T-cell (primary cell): ENCODE data around the gene IQGAP2. TPM values are rescaled to one million over a fixed set of nuclear protein-coding genes. Genes with fewer than 3 reads are reported as not detected.
A peak's percentile ranks its signal among the peaks of the same experiment; 100 is the strongest.

Experiments
- ATAC-seq, 4 experiments: fragments of 200-7000 bp in 3 of 4; fragments of 150-1000 bp in 1 of 4; cut with Tn5 transposase; replicated peaks in 1 of 4; 1 replicate in 3 of 4; 2 replicates in 1 of 4; pipeline ENCODE4 v1.10.0; 2021; ENCODE audit warnings: moderate library complexity in 3 of 4, mild to moderate bottlenecking in 2 of 4, moderate number of reproducible peaks in 1 of 4
- CTCF ChIA-PET, 2 donors: fragments of 300-600 bp; sonication (Branson Sonifier 250); formaldehyde crosslinking; loops; one replicate each; lab custom pipeline; 2022; ENCODE audit warnings: antibody characterized with exemption in 2 of 2; lab: Charles Lee
- POLR2A ChIA-PET, 2 donors: fragments of 300-600 bp; sonication (Branson Sonifier 250); formaldehyde crosslinking; loops; one replicate each; lab custom pipeline; 2022; ENCODE audit warnings: antibody characterized with exemption in 2 of 2; lab: Charles Lee
- DNase-seq, 35 experiments: peaks; one replicate each; pipeline versions ENCODE4 v3.0.0 to v3.0.0-alpha.2; 2013 to 2023
- H3K27ac ChIP-seq: one replicate; pipeline ENCODE4 v1.5.1; 2013; ENCODE audit warnings: low read length
- H3K27me3 ChIP-seq, 2 experiments: replicated peaks in 1 of 2; 1 replicate in 1 of 2; 2 replicates in 1 of 2; pipeline versions ENCODE4 v1.6.1 to v1.7.0; 2013; ENCODE audit warnings: low read length in 1 of 2, mixed read lengths in 1 of 2; ENCODE audit not compliant: control insufficient read depth in 2 of 2, insufficient read depth in 2 of 2; ENCODE audit errors: extremely low read depth in 1 of 2
- H3K36me3 ChIP-seq, 2 donors: 1 replicate in 1 of 2; 2 replicates in 1 of 2; pipeline versions ENCODE4 v1.6.1 to v1.7.0; 2013; ENCODE audit warnings: low read length in 1 of 2; ENCODE audit not compliant: control insufficient read depth in 2 of 2, insufficient read depth in 1 of 2; ENCODE audit errors: extremely low read depth in 1 of 2
- H3K4me1 ChIP-seq, 2 experiments: 1 replicate in 1 of 2; 2 replicates in 1 of 2; pipeline versions ENCODE4 v1.6.1 to v1.7.0; 2013; ENCODE audit warnings: low read length in 2 of 2, mixed read lengths in 1 of 2; ENCODE audit not compliant: insufficient read depth in 2 of 2, control insufficient read depth in 1 of 2; ENCODE audit errors: extremely low read depth in 1 of 2
- H3K4me3 ChIP-seq, 2 donors: 1 replicate in 1 of 2; 2 replicates in 1 of 2; pipeline versions ENCODE4 v1.5.1 to v1.7.0; 2013; ENCODE audit warnings: mild to moderate bottlenecking in 2 of 2, low read length in 1 of 2, moderate library complexity in 1 of 2; ENCODE audit not compliant: control insufficient read depth in 1 of 2; ENCODE audit errors: extremely low read depth in 1 of 2
- H3K9me3 ChIP-seq: 2 replicates; pipeline ENCODE4 v1.7.0; 2013
- H3K27ac Mint-ChIP-seq, 2 donors: one replicate each; pipeline ENCODE4 v1.8.0; 2020 to 2021; ENCODE audit warnings: mild to moderate bottlenecking in 2 of 2, mixed read lengths in 2 of 2
- H3K27me3 Mint-ChIP-seq, 2 donors: one replicate each; pipeline ENCODE4 v1.8.0; 2021 to 2022; ENCODE audit warnings: mixed read lengths in 2 of 2
- H3K36me3 Mint-ChIP-seq: one replicate; pipeline ENCODE4 v1.8.0; 2021; ENCODE audit warnings: mixed read lengths
- H3K4me1 Mint-ChIP-seq, 3 donors: one replicate each; pipeline ENCODE4 v1.8.0; 2020 to 2022; ENCODE audit warnings: mixed read lengths in 3 of 3, mild to moderate bottlenecking in 1 of 3
- H3K4me3 Mint-ChIP-seq, 3 donors: one replicate each; pipeline ENCODE4 v1.8.0; 2020 to 2022; ENCODE audit warnings: mild to moderate bottlenecking in 3 of 3, mixed read lengths in 3 of 3, moderate library complexity in 3 of 3
- H3K9me3 Mint-ChIP-seq, 3 donors: one replicate each; pipeline ENCODE4 v1.8.0; 2020 to 2022; ENCODE audit warnings: mixed read lengths in 3 of 3
- WGBS: methylation state at CpG from one replicate; pipeline ENCODE4 v1.1.5; 2013; ENCODE audit warnings: missing lambda C conversion rate; ENCODE audit not compliant: insufficient coverage; 5-methylcytosine and 5-hydroxymethylcytosine counted together
- total RNA-seq, 35 experiments: library from RNA in 6 of 35; stranded (reverse) in 6 of 35; fragments of 120-200 nt in 1 of 35; gene quantifications; one replicate each; pipeline versions ENCODE4 v1.2.1 to v1.2.4 and lab custom pipeline; 2013 to 2026

IQGAP2 gene
- total RNA-seq, 5 donors from 2014 or later (not counting 1 experiment from before 2014, with no cell fraction given) = 66.5 to 121 (median 72.5) TPM

GRCh38 chr5:76471406-76471805 lies 68.3 kb downstream of the IQGAP2 start:
- no peaks in the 10 kb centered on the region for H3K27me3 ChIP-seq
- no CpG with 5 or more reads among the region's 1 CpG for WGBS
- CTCF ChIA-PET = no interaction called here
- H3K9me3 ChIP-seq = no peaks in the 10 kb centered on the region
- Mint-ChIP-seq H3K4me1 (peaks cover 85 to 95% (median 95%) of the 10 kb centered on the region in 3 donors), H3K36me3 (peaks cover 28% of the 10 kb centered on the region), H3K9me3 (no peaks in the 10 kb centered on the region), H3K27me3 (no peaks in the 10 kb centered on the region), H3K4me3 (peak overlapping the region in 1 of 3 donors; percentile 66), H3K27ac (peak overlapping the region; percentile 96 to 97)
- ATAC-seq (no peak), DNase-seq (no peak)
- peak overlapping the region; percentile 70 for H3K27ac ChIP-seq
- H3K4me1 ChIP-seq = peaks cover 32 to 46% of the 10 kb centered on the region in 2 experiments
- POLR2A ChIA-PET = interaction anchor here in 1 of 2 donors (0.7 to 1.0 kb wide), 2 partner anchors 72 to 1134 kb away, joined by 3 to 5 read pairs; partner anchors contain the start of gene HMGCR
- peaks cover 0 to 2% of the 10 kb centered on the region in 2 donors for H3K36me3 ChIP-seq
- no peak overlapping the region for H3K4me3 ChIP-seq

DNA sequence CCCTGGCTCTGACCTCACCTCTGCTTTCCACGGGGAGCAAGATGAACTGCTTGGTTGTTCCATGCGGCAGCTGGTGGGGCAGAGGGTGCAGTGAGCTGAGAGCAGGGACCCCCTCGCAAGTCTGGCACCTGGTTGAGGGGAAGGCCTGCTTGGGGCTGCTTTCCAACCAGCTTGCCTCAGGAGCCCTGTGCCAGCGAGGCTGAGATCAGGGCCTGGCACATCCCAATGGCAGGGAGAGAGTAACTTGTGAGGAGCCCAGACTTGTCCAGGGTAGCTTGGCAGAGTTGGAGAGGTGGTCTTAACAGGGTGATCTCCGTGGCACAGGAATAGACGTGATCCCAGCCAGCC lies 68.9 kb downstream of the IQGAP2 start:
- peaks cover 0 to 2% of the 10 kb centered on the region in 2 donors for H3K36me3 ChIP-seq
- peak overlapping the region; percentile 70 for H3K27ac ChIP-seq
- H3K4me3 Mint-ChIP-seq = peak overlapping the region in 1 of 3 donors; percentile 66
- peak overlapping the region; percentile 96 to 97 for H3K27ac Mint-ChIP-seq
- CTCF ChIA-PET = interaction anchor here (0.8 to 2.8 kb wide), 2 partner anchors 11 to 68 kb away, joined by 3 to 13 read pairs; partner anchors contain the start of gene IQGAP2 (in 1 of the 2)
- no peaks in the 10 kb centered on the region for H3K9me3 Mint-ChIP-seq
- POLR2A ChIA-PET = interaction anchor here in 1 of 2 donors (0.7 to 1.3 kb wide), 3 partner anchors 71 to 1135 kb away, joined by 3 to 5 read pairs (median 3); partner anchors contain the start of gene HMGCR
- no peaks in the 10 kb centered on the region for H3K27me3 Mint-ChIP-seq
- H3K9me3 ChIP-seq = no peaks in the 10 kb centered on the region
- peaks cover 84 to 92% (median 92%) of the 10 kb centered on the region in 3 donors for H3K4me1 Mint-ChIP-seq
- H3K4me1 ChIP-seq = peaks cover 32 to 47% of the 10 kb centered on the region in 2 experiments
- ATAC-seq = no peak
- DNase-seq = no peak
- no peaks in the 10 kb centered on the region for H3K27me3 ChIP-seq
- peaks cover 26% of the 10 kb centered on the region for H3K36me3 Mint-ChIP-seq
- no peak overlapping the region for H3K4me3 ChIP-seq
- 100% methylated on average over 5 of the region's 6 CpGs for WGBS

GRCh38 chr5:76472335-76473008 lies 69.4 kb downstream of the IQGAP2 start:
- Mint-ChIP-seq H3K4me1 (peaks cover 83 to 89% (median 89%) of the 10 kb centered on the region in 3 donors), H3K4me3 (peak overlapping the region in 1 of 3 donors; percentile 66), H3K27ac (peak overlapping the region; percentile 96 to 97), H3K9me3 (no peaks in the 10 kb centered on the region), H3K36me3 (peaks cover 23% of the 10 kb centered on the region), H3K27me3 (no peaks in the 10 kb centered on the region)
- 94% methylated on average over 2 of the region's 7 CpGs for WGBS
- Histone ChIP-seq H3K27ac (peak overlapping the region; percentile 70), H3K4me3 (no peak overlapping the region), H3K9me3 (no peaks in the 10 kb centered on the region), H3K4me1 (peaks cover 32 to 47% of the 10 kb centered on the region in 2 experiments), H3K36me3 (peaks cover 0 to 2% of the 10 kb centered on the region in 2 donors), H3K27me3 (no peaks in the 10 kb centered on the region)
- ChIA-PET CTCF (interaction anchor here (0.8 to 2.8 kb wide), 5 partner anchors 8 to 71 kb away, joined by 3 to 16 read pairs (median 4); partner anchors contain the start of gene IQGAP2 (in 1 of the 2)), POLR2A (interaction anchor here (0.5 to 2.0 kb wide), 3 partner anchors 41 to 75 kb away, joined by 3 to 10 read pairs (median 9); no protein-coding TSS in a partner anchor)
- peak in 3 of 35 experiments; percentile 4 to 44 (median 13) for DNase-seq
- ATAC-seq = no peak

GRCh38 chr5:76473009-76473336 lies 69.9 kb downstream of the IQGAP2 start:
- Histone ChIP-seq H3K36me3 (peaks cover 0 to 2% of the 10 kb centered on the region in 2 donors), H3K27me3 (no peaks in the 10 kb centered on the region), H3K27ac (peak overlapping the region; percentile 70), H3K9me3 (no peaks in the 10 kb centered on the region), H3K4me1 (peaks cover 32 to 47% of the 10 kb centered on the region in 2 experiments), H3K4me3 (no peak overlapping the region)
- ATAC-seq = no peak
- WGBS = no CpG with 5 or more reads among the region's 2 CpGs
- Mint-ChIP-seq H3K27me3 (no peaks in the 10 kb centered on the region), H3K4me3 (peak overlapping the region in 1 of 3 donors; percentile 66), H3K36me3 (peaks cover 19% of the 10 kb centered on the region), H3K27ac (peak overlapping the region; percentile 96 to 97), H3K9me3 (no peaks in the 10 kb centered on the region), H3K4me1 (peaks cover 78 to 86% (median 86%) of the 10 kb centered on the region in 3 donors)
- CTCF ChIA-PET = interaction anchor here in 1 of 2 donors (1.1 to 2.8 kb wide), 4 partner anchors 8 to 70 kb away, joined by 4 to 16 read pairs (median 8); partner anchors contain the start of gene IQGAP2
- POLR2A ChIA-PET = interaction anchor here (0.5 to 2.0 kb wide), 5 partner anchors 42 to 639 kb away, joined by 3 to 10 read pairs (median 4); no protein-coding TSS in a partner anchor
- no peak for DNase-seq

GRCh38 chr5:76473661-76474060 lies 70.6 kb downstream of the IQGAP2 start:
- peak overlapping the region; percentile 11 to 66 (median 15) for H3K4me3 Mint-ChIP-seq
- ATAC-seq (peak; percentile 86 to 99 (median 98)), DNase-seq (peak; percentile 29 to 86 (median 75))
- Histone ChIP-seq H3K4me3 (no peak overlapping the region), H3K27ac (peak overlapping the region; percentile 70), H3K36me3 (peaks cover 0 to 2% of the 10 kb centered on the region in 2 donors), H3K4me1 (peaks cover 32 to 47% of the 10 kb centered on the region in 2 experiments), H3K9me3 (no peaks in the 10 kb centered on the region), H3K27me3 (no peaks in the 10 kb centered on the region)
- H3K27me3 Mint-ChIP-seq = no peaks in the 10 kb centered on the region
- CTCF ChIA-PET = interaction anchor here in 1 of 2 donors (0.9 to 2.8 kb wide), 6 partner anchors 9 to 109 kb away, joined by 3 to 16 read pairs (median 4); partner anchors contain the start of gene IQGAP2
- POLR2A ChIA-PET = interaction anchor here (0.6 to 2.0 kb wide), 6 partner anchors 23 to 638 kb away, joined by 3 to 11 read pairs (median 4); no protein-coding TSS in a partner anchor
- H3K27ac Mint-ChIP-seq = peak overlapping the region; percentile 96 to 97
- peaks cover 15% of the 10 kb centered on the region for H3K36me3 Mint-ChIP-seq
- H3K4me1 Mint-ChIP-seq = peaks cover 72 to 85% (median 85%) of the 10 kb centered on the region in 3 donors
- WGBS = 0% methylated on average over 1 of the region's 3 CpGs
- H3K9me3 Mint-ChIP-seq = no peaks in the 10 kb centered on the region

GRCh38 chr5:76474377-76474776 lies 71.3 kb downstream of the IQGAP2 start:
- Mint-ChIP-seq H3K4me3 (peak overlapping the region in 1 of 3 donors; percentile 10), H3K27ac (peak overlapping the region in 1 of 2 donors; percentile 66), H3K4me1 (peaks cover 72 to 86% (median 85%) of the 10 kb centered on the region in 3 donors), H3K9me3 (no peaks in the 10 kb centered on the region), H3K27me3 (no peaks in the 10 kb centered on the region), H3K36me3 (peaks cover 16% of the 10 kb centered on the region)
- H3K9me3 ChIP-seq = no peaks in the 10 kb centered on the region
- H3K36me3 ChIP-seq = peaks cover 0 to 2% of the 10 kb centered on the region in 2 donors
- no peak overlapping the region for H3K4me3 ChIP-seq
- ATAC-seq = no peak
- no CpG with 5 or more reads among the region's 2 CpGs for WGBS
- no peaks in the 10 kb centered on the region for H3K27me3 ChIP-seq
- DNase-seq = no peak
- POLR2A ChIA-PET = interaction anchor here in 1 of 2 donors (1.0 to 2.0 kb wide), 4 partner anchors 23 to 73 kb away, joined by 3 to 11 read pairs (median 6); no protein-coding TSS in a partner anchor
- H3K27ac ChIP-seq = no peak overlapping the region
- CTCF ChIA-PET = interaction anchor here in 1 of 2 donors (0.9 to 2.8 kb wide), 5 partner anchors 67 to 108 kb away, joined by 3 to 16 read pairs (median 5); partner anchors contain the start of gene IQGAP2
- H3K4me1 ChIP-seq = peaks cover 32 to 53% of the 10 kb centered on the region in 2 experiments
